Ishikawa (cell line): ENCODE data around the gene CERS6.

ENCODE experiments used
- CEBPB ChIP-seq: IDR thresholded peaks from 2 replicates; pipeline ENCODE4 v1.6.1; 2012
- CREB1 ChIP-seq: IDR thresholded peaks from 2 replicates; pipeline ENCODE4 v1.6.1; 2012; ENCODE audit warnings: low read depth
- EGR1 ChIP-seq: IDR thresholded peaks from 2 replicates; pipeline ENCODE4 v1.6.1; 2012
- EP300 ChIP-seq: IDR thresholded peaks from 2 replicates; pipeline ENCODE4 v1.6.1; 2012; ENCODE audit warnings: borderline replicate concordance
- FOXM1 ChIP-seq: IDR thresholded peaks from 2 replicates; pipeline ENCODE4 v1.6.1; 2012; ENCODE audit warnings: low read depth, borderline replicate concordance
- NFIC ChIP-seq: IDR thresholded peaks from 2 replicates; pipeline ENCODE4 v1.6.1; 2012
- RAD21 ChIP-seq: IDR thresholded peaks from 2 replicates; pipeline ENCODE4 v1.6.1; 2012; ENCODE audit warnings: low read depth
- TAF1 ChIP-seq: IDR thresholded peaks from 2 replicates; pipeline ENCODE4 v1.6.1; 2012; ENCODE audit warnings: low read depth, mild to moderate bottlenecking
- TCF12 ChIP-seq: IDR thresholded peaks from 2 replicates; pipeline ENCODE4 v1.6.1; 2012; ENCODE audit warnings: low read depth
- TEAD4 ChIP-seq: IDR thresholded peaks from 2 replicates; pipeline ENCODE4 v1.6.1; 2012
- YY1 ChIP-seq: IDR thresholded peaks from 2 replicates; pipeline ENCODE4 v1.6.1; 2012; ENCODE audit warnings: low read depth
- ZBTB7A ChIP-seq: IDR thresholded peaks from 2 replicates; pipeline ENCODE4 v1.6.1; 2012; ENCODE audit warnings: low read depth
- TF ChIP-seq, protein P1 (sequence below): IDR thresholded peaks from 2 replicates; pipeline ENCODE4 v1.6.1; 2012
- TF ChIP-seq, protein P2 (sequence below): IDR thresholded peaks from 2 replicates; pipeline ENCODE4 v1.6.1; 2012
- TF ChIP-seq, protein P3 (sequence below): IDR thresholded peaks from 2 replicates; pipeline ENCODE4 v1.6.1; 2012; ENCODE audit warnings: low read depth, mild to moderate bottlenecking

Gene CERS6

DNA sequence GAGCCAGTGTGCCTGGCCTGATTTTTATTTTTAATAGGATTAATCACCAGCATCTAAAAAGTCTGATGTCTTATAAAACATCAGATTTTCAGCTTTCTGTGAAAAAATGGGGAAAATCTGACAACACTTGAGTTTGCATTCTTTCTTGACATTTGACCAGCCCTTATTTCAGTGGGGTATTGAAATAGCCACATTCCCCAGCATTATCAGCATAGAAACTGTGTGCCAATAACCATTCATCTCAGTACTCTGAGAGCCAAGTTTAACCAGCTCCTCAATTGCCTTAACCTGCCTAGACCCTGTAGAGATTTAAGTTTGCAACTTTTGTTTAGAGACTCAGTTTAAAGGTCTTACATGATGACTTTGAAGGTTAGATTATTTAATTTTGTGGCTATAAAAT is 155.0 kb downstream of the CERS6 start:
- TF ChIP-seq NFIC, result no peak
- TF ChIP-seq TEAD4, result no peak
- TF ChIP-seq ZBTB7A, result no peak
- TF ChIP-seq YY1, result no peak
- no peak for TF ChIP-seq TCF12
- TF ChIP-seq RAD21, result no peak
- TF ChIP-seq CREB1, result no peak
- no peak for TF ChIP-seq FOXM1
- no peak for TF ChIP-seq EGR1
- no peak for TF ChIP-seq EP300
- TF ChIP-seq, protein P1, sequence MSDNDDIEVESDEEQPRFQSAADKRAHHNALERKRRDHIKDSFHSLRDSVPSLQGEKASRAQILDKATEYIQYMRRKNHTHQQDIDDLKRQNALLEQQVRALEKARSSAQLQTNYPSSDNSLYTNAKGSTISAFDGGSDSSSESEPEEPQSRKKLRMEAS, result no peak
- TF ChIP-seq, protein P2, sequence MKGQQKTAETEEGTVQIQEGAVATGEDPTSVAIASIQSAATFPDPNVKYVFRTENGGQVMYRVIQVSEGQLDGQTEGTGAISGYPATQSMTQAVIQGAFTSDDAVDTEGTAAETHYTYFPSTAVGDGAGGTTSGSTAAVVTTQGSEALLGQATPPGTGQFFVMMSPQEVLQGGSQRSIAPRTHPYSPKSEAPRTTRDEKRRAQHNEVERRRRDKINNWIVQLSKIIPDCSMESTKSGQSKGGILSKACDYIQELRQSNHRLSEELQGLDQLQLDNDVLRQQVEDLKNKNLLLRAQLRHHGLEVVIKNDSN, result no peak
- TF ChIP-seq, protein P3, sequence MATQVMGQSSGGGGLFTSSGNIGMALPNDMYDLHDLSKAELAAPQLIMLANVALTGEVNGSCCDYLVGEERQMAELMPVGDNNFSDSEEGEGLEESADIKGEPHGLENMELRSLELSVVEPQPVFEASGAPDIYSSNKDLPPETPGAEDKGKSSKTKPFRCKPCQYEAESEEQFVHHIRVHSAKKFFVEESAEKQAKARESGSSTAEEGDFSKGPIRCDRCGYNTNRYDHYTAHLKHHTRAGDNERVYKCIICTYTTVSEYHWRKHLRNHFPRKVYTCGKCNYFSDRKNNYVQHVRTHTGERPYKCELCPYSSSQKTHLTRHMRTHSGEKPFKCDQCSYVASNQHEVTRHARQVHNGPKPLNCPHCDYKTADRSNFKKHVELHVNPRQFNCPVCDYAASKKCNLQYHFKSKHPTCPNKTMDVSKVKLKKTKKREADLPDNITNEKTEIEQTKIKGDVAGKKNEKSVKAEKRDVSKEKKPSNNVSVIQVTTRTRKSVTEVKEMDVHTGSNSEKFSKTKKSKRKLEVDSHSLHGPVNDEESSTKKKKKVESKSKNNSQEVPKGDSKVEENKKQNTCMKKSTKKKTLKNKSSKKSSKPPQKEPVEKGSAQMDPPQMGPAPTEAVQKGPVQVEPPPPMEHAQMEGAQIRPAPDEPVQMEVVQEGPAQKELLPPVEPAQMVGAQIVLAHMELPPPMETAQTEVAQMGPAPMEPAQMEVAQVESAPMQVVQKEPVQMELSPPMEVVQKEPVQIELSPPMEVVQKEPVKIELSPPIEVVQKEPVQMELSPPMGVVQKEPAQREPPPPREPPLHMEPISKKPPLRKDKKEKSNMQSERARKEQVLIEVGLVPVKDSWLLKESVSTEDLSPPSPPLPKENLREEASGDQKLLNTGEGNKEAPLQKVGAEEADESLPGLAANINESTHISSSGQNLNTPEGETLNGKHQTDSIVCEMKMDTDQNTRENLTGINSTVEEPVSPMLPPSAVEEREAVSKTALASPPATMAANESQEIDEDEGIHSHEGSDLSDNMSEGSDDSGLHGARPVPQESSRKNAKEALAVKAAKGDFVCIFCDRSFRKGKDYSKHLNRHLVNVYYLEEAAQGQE, result no peak
- no peak for TF ChIP-seq CEBPB
- no peak for TF ChIP-seq TAF1

- TF ChIP-seq TEAD4 (no peak), TCF12 (no peak), CREB1 (no peak), CEBPB (no peak), NFIC (no peak), EP300 (no peak), EGR1 (no peak), RAD21 (no peak), YY1 (no peak), FOXM1 (no peak)
- TF ChIP-seq, protein P3, result no peak
- TF ChIP-seq, protein P2, result no peak
- TF ChIP-seq, protein P1, result no peak
Observed at GRCh38 chr2:168611896-168612650, 156.0 kb downstream of the CERS6 start.

- no peak for TF ChIP-seq EP300
Observed at GRCh38 chr2:168612719-168613118, 156.6 kb downstream of the CERS6 start.

- TF ChIP-seq EP300, result no peak
- no peak for TF ChIP-seq TCF12
- no peak for TF ChIP-seq NFIC
- no peak for TF ChIP-seq YY1
- TF ChIP-seq, protein P2, result no peak
- TF ChIP-seq EGR1, result no peak
- TF ChIP-seq TAF1, result no peak
- no peak for TF ChIP-seq CEBPB
- TF ChIP-seq, protein P3, result no peak
- TF ChIP-seq, protein P1, result no peak
- TF ChIP-seq RAD21, result no peak
- no peak for TF ChIP-seq FOXM1
- TF ChIP-seq ZBTB7A, result no peak
- TF ChIP-seq CREB1, result no peak
- no peak for TF ChIP-seq TEAD4
Observed at GRCh38 chr2:168613551-168613950, 157.5 kb downstream of the CERS6 start.
